DND-41 (cell line): Measurements from ENCODE around the gene PPM1K.

Experiments used
- CTCF ChIP-seq: IDR thresholded peaks from 2 replicates; pipeline ENCODE4 v1.5.1; 2012; ENCODE audit warnings: borderline replicate concordance, low read length, moderate library complexity, mild to moderate bottlenecking; ENCODE audit not compliant: poor library complexity, severe bottlenecking; ENCODE audit errors: extremely low read depth
- EZH2 ChIP-seq: IDR thresholded peaks from 3 replicates; pipeline ENCODE4 v1.6.1; 2012; ENCODE audit warnings: borderline replicate concordance, low read depth, mild to moderate bottlenecking, moderate library complexity, low read length, inconsistent platforms; ENCODE audit not compliant: severe bottlenecking

GRCh38 chr4:88257726-88258125 lies 26.6 kb downstream of the PPM1K start:
- TF ChIP-seq CTCF (no peak), EZH2 (no peak)
